ENCODE measurements around the gene TM4SF4.

TM4SF4 gene

DNA sequence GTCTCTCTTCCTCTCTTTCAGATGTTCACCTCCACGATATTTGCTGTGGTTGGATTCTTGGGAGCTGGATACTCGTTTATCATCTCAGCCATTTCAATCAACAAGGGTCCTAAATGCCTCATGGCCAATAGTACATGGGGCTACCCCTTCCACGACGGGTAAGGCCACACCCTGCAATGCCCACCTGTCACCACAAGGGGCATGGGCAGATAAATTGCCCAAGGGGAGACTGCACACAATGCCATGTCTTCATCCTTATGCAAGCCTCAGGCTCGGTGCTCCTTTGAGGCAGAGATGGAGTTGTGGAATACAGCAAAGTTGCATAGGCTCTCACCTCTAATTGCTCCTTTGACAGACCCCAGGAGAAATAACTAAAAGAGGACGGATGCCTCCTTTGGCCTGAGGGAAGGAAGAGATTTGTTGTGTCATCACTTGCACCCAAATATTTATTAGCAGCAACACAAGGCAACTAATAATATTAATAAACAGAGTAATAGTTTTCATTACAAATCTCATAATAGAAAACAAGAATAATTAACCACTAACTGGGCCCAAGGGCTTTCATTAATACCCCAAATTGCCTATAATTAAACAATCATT, 13.2 kb downstream of the TM4SF4 start:
- H3K4me3 ChIP-seq (ENCODE audit: low read depth, low read length): no peak overlapping the region
- H3K36me3 ChIP-seq (ENCODE audit: control insufficient read depth, insufficient read depth, low read length): no peaks in the 10 kb centered on the region
- no peaks in the 10 kb centered on the region for H3K27me3 ChIP-seq (ENCODE audit: control insufficient read depth, insufficient read depth, low read length)
- H3K9ac ChIP-seq (ENCODE audit: low read length): no peak overlapping the region
- H3K9me3 ChIP-seq (ENCODE audit: control insufficient read depth, insufficient read depth, low read depth, low read length): no peaks in the 10 kb centered on the region; the same call in 1 of the 2 replicates
- no peaks in the 10 kb centered on the region for H3K4me1 ChIP-seq (ENCODE audit: control insufficient read depth, insufficient read depth, low read length)
- H3K27ac ChIP-seq (ENCODE audit: low read depth, low read length): no peak overlapping the region

DNA sequence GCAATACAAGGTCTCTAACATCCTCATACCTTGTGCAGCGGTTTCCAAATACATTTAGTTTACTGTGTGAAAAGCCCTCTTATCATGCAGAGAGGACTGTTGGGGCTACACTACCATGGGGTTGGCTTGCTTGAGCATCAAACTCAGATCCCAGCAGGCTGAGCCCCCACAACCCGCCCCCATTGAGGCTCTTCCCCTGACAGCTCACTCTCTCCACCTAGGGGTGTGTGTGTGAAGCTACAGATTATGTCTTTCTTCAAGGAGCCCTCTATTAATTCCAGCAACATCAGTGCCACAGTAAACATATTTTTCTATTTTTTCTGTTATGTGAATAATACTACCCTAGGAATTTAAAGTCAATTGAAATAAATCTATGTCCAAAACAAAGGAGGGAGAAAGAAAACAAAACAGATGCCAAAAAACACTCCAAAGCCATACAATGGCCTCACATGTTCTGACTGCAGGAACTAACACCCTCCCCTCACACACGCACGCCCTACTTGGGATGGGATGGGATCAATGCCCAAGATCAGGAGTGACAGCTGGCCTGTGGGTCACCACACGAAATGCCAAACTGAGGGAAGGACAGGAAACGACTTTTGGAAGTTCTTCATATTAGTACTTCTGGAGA, 14.7 kb downstream of the TM4SF4 start:
- Histone ChIP-seq H3K36me3 (ENCODE audit: control insufficient read depth, insufficient read depth, low read length) (no peaks in the 10 kb centered on the region), H3K4me1 (ENCODE audit: control insufficient read depth, insufficient read depth, low read length) (peaks cover 4% of the 10 kb centered on the region), H3K27me3 (ENCODE audit: control insufficient read depth, insufficient read depth, low read length) (no peaks in the 10 kb centered on the region), H3K9me3 (ENCODE audit: control insufficient read depth, insufficient read depth, low read depth, low read length) (no peaks in the 10 kb centered on the region; the same call in 1 of the 2 replicates), H3K9ac (ENCODE audit: low read length) (no peak overlapping the region), H3K4me3 (ENCODE audit: low read depth, low read length) (no peak overlapping the region), H3K27ac (ENCODE audit: low read depth, low read length) (no peak overlapping the region)

DNA sequence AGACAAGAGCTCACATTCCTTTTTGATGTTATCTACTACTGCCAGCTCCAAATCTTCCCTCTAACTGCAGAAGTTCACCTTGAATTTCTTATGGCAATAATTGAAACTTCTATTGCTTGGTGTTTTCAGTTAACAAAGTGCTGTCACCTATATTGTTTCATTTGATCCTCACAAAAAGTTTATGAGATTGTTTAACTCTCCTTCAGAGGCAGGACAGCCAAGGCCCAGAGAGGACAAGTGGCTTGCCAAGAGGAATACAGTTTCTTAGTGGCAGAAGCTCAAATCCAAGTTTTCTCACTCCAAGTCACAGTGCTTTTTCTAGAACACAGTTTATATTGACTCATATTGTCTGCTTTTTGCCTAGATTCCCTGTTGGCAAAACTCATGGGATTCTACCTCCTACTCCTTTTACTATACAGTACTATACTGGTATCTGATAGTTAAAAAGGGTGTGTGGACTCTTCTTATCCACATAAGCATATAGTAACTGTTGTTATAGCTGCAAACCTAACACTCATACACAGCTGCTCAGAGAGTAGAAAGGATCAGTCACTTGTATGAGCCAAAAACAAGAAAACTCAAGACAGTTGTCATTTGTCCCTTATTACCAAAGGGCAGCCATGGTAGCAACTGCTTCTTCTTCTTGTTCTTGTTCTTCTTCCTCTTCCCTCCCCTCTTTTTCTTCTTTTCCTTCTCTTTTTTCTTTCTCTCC, 15.9 kb downstream of the TM4SF4 start:
- H3K36me3 ChIP-seq (ENCODE audit: control insufficient read depth, insufficient read depth, low read length): no peaks in the 10 kb centered on the region
- H3K4me1 ChIP-seq (ENCODE audit: control insufficient read depth, insufficient read depth, low read length): peaks cover 4% of the 10 kb centered on the region
- H3K9me3 ChIP-seq (ENCODE audit: control insufficient read depth, insufficient read depth, low read depth, low read length): no peaks in the 10 kb centered on the region; the same call in 1 of the 2 replicates
- no peak overlapping the region for H3K4me3 ChIP-seq (ENCODE audit: low read depth, low read length)
- no peaks in the 10 kb centered on the region for H3K27me3 ChIP-seq (ENCODE audit: control insufficient read depth, insufficient read depth, low read length)
- H3K9ac ChIP-seq (ENCODE audit: low read length): no peak overlapping the region
- H3K27ac ChIP-seq (ENCODE audit: low read depth, low read length): no peak overlapping the region

DNA sequence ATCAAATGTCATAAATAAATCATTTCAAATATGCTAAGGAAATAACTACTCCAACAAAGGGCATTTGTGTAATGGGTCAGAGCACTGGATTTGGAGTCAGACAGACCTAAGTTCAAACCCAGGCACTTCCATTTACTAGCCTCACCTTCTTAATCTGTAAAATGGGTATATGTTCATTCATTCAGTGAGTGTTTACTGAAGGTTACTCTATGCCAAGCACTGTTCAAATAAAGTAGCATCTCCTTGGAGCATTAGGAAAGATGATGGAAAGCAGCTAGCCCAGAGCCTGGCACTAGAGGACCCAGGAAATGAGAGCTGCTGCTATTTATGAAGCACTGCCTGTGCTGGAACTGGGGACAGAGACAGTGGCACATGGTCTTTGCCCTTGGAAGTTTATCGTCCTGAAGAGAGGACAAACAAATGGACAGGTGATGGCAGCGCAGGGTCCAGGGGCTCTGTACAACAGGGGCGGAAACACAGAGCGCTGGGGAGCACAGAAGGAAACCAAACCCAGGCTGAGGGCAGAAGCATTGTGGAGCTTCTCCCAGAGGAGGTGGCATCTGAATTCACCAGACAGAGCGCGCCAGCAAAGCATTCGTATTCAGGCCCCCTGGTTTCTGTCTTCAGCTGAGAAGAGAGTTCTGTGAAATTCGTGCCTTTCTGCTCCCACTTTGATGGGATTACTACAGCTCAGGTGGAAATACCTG, 19.0 kb downstream of the TM4SF4 start:
- H3K9me3 ChIP-seq (ENCODE audit: control insufficient read depth, insufficient read depth, low read depth, low read length): no peaks in the 10 kb centered on the region; the same call in 1 of the 2 replicates
- H3K4me3 ChIP-seq (ENCODE audit: low read depth, low read length): no peak overlapping the region
- H3K4me1 ChIP-seq (ENCODE audit: control insufficient read depth, insufficient read depth, low read length): peaks cover 4% of the 10 kb centered on the region
- no peak overlapping the region for H3K9ac ChIP-seq (ENCODE audit: low read length)
- H3K27ac ChIP-seq (ENCODE audit: low read depth, low read length): no peak overlapping the region
- no peaks in the 10 kb centered on the region for H3K27me3 ChIP-seq (ENCODE audit: control insufficient read depth, insufficient read depth, low read length)
- no peaks in the 10 kb centered on the region for H3K36me3 ChIP-seq (ENCODE audit: control insufficient read depth, insufficient read depth, low read length)

DNA sequence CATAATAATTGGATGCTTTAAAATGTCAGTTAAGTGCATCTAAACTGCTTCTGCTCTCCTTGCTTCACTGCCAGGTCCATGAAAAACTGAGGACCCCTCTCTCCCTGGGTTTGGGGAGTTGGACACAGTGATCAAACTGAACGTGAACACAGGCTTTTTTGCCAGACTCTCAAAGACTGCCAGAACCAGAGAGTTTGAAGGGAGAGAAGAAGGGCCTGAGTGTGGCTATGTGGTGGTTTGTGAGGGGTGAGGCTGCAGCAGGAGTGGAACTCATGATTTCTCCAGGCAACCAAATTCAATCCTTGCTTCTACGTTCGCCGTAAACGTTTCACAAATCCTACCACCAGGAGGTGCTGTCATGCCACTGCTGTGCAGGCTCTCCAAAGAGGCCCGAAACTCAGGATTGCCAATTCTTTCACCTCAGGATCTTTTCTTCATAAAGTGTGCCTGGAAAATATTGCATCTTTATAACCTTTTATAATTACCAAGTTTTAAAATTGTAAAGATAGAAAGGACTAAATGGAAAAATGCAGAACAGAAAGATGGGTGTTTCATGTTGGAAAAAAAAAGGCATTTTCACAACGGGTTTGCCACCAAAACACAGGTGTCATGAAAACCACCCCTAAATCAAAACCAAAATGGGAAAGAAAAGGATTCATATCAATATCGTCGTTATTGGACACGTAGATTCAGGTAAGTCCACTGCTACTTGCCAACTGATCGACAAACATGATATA, 19.7 kb downstream of the TM4SF4 start:
- H3K4me3 ChIP-seq (ENCODE audit: low read depth, low read length): no peak overlapping the region
- H3K27me3 ChIP-seq (ENCODE audit: control insufficient read depth, insufficient read depth, low read length): no peaks in the 10 kb centered on the region
- peaks cover 4% of the 10 kb centered on the region for H3K4me1 ChIP-seq (ENCODE audit: control insufficient read depth, insufficient read depth, low read length)
- no peak overlapping the region for H3K27ac ChIP-seq (ENCODE audit: low read depth, low read length)
- no peaks in the 10 kb centered on the region; the same call in 1 of the 2 replicates for H3K9me3 ChIP-seq (ENCODE audit: control insufficient read depth, insufficient read depth, low read depth, low read length)
- H3K9ac ChIP-seq (ENCODE audit: low read length): no peak overlapping the region
- no peaks in the 10 kb centered on the region for H3K36me3 ChIP-seq (ENCODE audit: control insufficient read depth, insufficient read depth, low read length)

DNA sequence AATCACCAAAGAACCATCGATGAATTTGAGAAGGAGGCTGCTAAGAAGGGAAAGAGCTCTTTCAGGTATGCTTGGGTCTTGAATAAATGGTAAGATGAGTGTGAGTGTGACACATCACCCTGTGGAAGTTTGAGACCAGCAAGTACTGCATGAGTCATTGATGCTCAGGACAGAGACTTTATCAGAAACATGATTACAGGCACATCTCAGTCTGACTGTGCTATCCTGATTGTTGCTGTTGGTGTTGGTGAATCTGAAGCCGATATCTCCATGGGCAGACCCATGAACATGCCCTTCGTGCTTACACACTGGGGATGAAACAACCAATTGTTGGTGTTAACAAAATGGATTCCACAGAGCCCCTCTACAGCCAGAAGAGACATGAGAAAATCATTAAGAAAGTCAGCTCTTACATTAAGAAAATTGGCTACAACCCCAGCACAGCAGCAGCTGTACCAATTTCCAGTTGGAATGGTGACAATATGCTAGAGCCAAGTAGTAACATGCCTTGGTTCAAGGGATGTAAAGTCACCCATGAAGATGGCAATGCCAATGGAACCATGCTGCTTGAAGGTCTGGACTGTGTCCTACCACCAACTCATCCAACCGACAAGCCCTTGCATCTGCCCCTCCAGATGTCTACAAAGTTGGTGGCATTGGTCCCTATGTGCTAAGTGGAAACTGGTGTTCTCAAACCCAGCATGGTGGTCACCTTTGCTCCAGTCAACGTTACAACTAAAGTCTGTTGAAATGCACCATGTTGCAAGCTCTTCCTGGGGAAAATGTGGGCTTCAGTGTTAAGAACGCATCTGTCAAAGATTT, 20.5 kb downstream of the TM4SF4 start:
- H3K4me1 ChIP-seq (ENCODE audit: control insufficient read depth, insufficient read depth, low read length): peaks cover 4% of the 10 kb centered on the region
- no peaks in the 10 kb centered on the region for H3K36me3 ChIP-seq (ENCODE audit: control insufficient read depth, insufficient read depth, low read length)
- no peak overlapping the region for H3K4me3 ChIP-seq (ENCODE audit: low read depth, low read length)
- no peak overlapping the region for H3K27ac ChIP-seq (ENCODE audit: low read depth, low read length)
- no peak overlapping the region for H3K9ac ChIP-seq (ENCODE audit: low read length)
- no peaks in the 10 kb centered on the region; the same call in 1 of the 2 replicates for H3K9me3 ChIP-seq (ENCODE audit: control insufficient read depth, insufficient read depth, low read depth, low read length)
- H3K27me3 ChIP-seq (ENCODE audit: control insufficient read depth, insufficient read depth, low read length): no peaks in the 10 kb centered on the region

DNA sequence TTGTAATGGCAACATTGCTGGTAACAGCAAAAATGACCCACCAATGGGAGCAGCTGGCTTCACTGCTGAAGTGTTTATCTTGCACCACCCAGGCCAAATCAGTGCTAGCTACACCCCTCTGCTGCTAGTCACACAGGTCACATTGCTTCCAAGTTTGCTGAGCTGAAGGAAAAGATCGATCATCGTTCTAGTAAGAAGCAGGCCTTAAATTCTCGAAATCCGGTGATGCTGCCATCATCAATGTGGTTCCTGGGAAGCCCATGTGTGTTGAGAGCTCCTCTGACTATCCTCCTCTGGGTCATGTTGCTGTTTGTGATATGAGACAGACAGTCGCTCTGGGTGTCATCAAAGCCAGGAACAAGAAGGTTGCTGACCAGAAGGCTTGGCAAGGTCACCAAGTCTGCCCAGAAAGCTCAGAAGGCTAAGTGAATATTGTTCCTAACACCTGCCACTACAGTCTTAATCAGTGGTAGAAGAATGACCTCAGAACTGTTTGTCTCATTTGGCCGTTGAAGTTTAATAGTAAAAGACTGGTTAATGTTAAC, 21.2 kb downstream of the TM4SF4 start:
- Histone ChIP-seq H3K4me3 (ENCODE audit: low read depth, low read length) (no peak overlapping the region), H3K27me3 (ENCODE audit: control insufficient read depth, insufficient read depth, low read length) (no peaks in the 10 kb centered on the region), H3K27ac (ENCODE audit: low read depth, low read length) (no peak overlapping the region), H3K9me3 (ENCODE audit: control insufficient read depth, insufficient read depth, low read depth, low read length) (no peaks in the 10 kb centered on the region; the same call in 1 of the 2 replicates), H3K36me3 (ENCODE audit: control insufficient read depth, insufficient read depth, low read length) (no peaks in the 10 kb centered on the region), H3K9ac (ENCODE audit: low read length) (no peak overlapping the region), H3K4me1 (ENCODE audit: control insufficient read depth, insufficient read depth, low read length) (peaks cover 4% of the 10 kb centered on the region)

DNA sequence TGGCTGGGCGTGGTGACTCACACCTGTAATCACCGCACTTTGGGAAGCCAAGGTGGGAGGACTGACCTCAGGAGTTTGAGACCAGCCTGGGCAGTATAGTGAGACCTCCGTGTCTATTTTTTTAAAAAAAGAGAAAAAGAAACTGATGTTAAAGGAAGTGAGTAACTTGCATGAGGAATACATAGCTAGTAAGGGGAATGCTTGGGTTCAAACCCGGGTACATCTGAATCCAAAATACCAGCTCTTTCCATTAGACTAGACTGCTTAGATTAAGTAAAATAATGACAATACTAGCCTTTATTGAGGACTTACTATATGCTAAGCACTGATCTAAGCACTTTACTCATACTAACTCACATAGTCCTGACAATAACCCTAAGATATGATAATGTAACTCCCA, 22.4 kb downstream of the TM4SF4 start:
- H3K27me3 ChIP-seq (ENCODE audit: control insufficient read depth, insufficient read depth, low read length): no peaks in the 10 kb centered on the region
- H3K9ac ChIP-seq (ENCODE audit: low read length): no peak overlapping the region
- no peak overlapping the region for H3K27ac ChIP-seq (ENCODE audit: low read depth, low read length)
- no peaks in the 10 kb centered on the region for H3K36me3 ChIP-seq (ENCODE audit: control insufficient read depth, insufficient read depth, low read length)
- H3K4me3 ChIP-seq (ENCODE audit: low read depth, low read length): no peak overlapping the region
- H3K9me3 ChIP-seq (ENCODE audit: control insufficient read depth, insufficient read depth, low read depth, low read length): no peaks in the 10 kb centered on the region
- peaks cover 9% of the 10 kb centered on the region for H3K4me1 ChIP-seq (ENCODE audit: control insufficient read depth, insufficient read depth, low read length)

DNA sequence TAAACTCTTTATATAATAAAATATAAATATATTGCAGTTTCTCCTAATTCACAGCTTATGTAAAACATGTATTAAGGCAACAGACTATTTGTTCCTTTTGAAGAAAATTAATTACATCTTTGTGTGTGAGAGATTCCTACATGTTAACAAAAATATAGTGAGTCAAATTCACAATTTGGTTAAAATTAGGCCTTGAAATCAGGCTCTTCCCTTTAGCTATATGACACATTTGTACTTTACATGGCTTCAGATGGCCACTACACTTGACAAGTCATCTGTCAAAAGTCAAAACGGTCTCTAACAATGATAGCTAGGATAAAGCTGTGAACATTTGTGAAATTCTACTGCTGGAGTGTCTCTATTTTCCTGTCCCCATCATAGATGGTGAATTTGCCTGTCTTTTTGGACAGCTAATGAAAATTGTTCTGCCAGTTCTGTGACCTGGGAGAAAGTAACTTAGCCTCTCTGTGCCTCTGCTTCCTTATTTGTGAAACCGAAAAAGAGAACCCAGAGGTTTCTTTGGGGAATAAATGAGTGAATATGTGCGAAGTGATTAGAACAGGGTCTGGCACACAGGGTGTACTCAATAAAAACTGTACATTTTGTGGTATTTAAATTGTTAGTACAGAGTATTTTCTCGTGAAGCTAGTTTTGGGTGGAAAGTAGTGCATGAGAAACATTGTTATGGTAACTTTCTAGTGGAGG, 23.6 kb downstream of the TM4SF4 start:
- no peak overlapping the region for H3K27ac ChIP-seq (ENCODE audit: low read depth, low read length)
- no peak overlapping the region for H3K9ac ChIP-seq (ENCODE audit: low read length)
- H3K4me1 ChIP-seq (ENCODE audit: control insufficient read depth, insufficient read depth, low read length): peaks cover 9% of the 10 kb centered on the region

More for the DNA sequence above, 23.6 kb downstream of the TM4SF4 start:
- H3K4me3 ChIP-seq (ENCODE audit: low read depth, low read length): no peak overlapping the region
- H3K36me3 ChIP-seq (ENCODE audit: control insufficient read depth, insufficient read depth, low read length): no peaks in the 10 kb centered on the region
- no peaks in the 10 kb centered on the region for H3K9me3 ChIP-seq (ENCODE audit: control insufficient read depth, insufficient read depth, low read depth, low read length)
- no peaks in the 10 kb centered on the region for H3K27me3 ChIP-seq (ENCODE audit: control insufficient read depth, insufficient read depth, low read length)
